AG04450 (cell line): ENCODE measurements around the gene LARGE1. TPM values are rescaled to one million over a fixed set of nuclear protein-coding genes. Genes with fewer than 3 reads are reported as not detected.

Experiments used
- CTCF ChIA-PET: fragments of 300-600, 350-600 bp; formaldehyde crosslinking; extraction: SDS; loops from one replicate; lab custom pipeline; 2022; ENCODE audit warnings: antibody characterized with exemption, inconsistent platforms; lab: Charles Lee
- POLR2A ChIA-PET: fragments of 350-600 bp; formaldehyde crosslinking; extraction: SDS; loops from one replicate; lab custom pipeline; 2021; ENCODE audit warnings: antibody characterized with exemption, inconsistent platforms; lab: Yijun Ruan, JAX
- DNase-seq: peaks from one replicate; pipeline ENCODE4 v3.0.0-alpha.2; 2011; ENCODE audit warnings: low read depth, low spot score
- H3K27ac ChIP-seq: one replicate; pipeline ENCODE4 v1.5.1; 2012; ENCODE audit warnings: low read depth, low read length, control low read depth
- H3K27me3 ChIP-seq: one replicate; pipeline ENCODE4 v1.6.0; 2012; ENCODE audit warnings: low read length; ENCODE audit not compliant: control insufficient read depth, insufficient read depth
- H3K4me3 ChIP-seq: 2 replicates; pipeline ENCODE4 v1.5.1; 2011; ENCODE audit warnings: mild to moderate bottlenecking, low read depth, low read length, control low read depth
- H3K9me3 ChIP-seq: 2 replicates; pipeline ENCODE4 v1.5.1; 2012; ENCODE audit warnings: low read length; ENCODE audit not compliant: control insufficient read depth, insufficient read depth
- polyA plus RNA-seq: library from polyadenylated mRNA; depleted of rRNA; stranded (reverse); fragments of >200 nt; gene quantifications from 2 replicates; pipeline ENCODE4 v1.2.3, GENCODE V29; 2011
- TF ChIP-seq, protein P1 (sequence below): IDR thresholded peaks from 2 replicates; pipeline ENCODE4 v1.5.1; 2011; ENCODE audit warnings: low read depth, low read length, control low read depth, inconsistent platforms

The LARGE1 gene
- polyA plus RNA-seq, 1 experiment, result 8.4 TPM

DNA sequence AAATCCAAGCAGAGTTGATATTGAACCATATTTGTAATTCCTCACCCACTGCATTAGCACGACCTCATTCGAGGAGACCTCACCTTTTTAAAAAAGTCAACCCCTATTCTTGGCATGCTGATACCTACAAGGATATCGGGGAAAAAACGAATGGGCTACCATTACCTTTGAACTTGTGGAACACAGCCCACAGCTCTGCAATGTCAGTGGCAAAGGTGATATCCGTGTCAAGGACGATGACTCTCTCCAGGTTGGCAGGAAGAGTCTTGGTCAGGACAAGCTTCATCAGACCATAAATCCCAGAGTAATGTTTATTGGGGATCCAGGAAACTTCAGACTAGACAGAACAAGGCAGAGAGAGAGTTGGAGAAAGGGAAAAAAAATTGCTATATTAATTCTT is 355.6 kb downstream of the LARGE1 start:
- CTCF ChIA-PET, result interaction anchor here (2.9 kb wide), 1 partner anchor 262 kb away, joined by 12 read pairs; no protein-coding TSS in a partner anchor
- Histone ChIP-seq H3K9me3 (no peaks in the 10 kb centered on the region), H3K4me3 (no peak overlapping the region), H3K27ac (no peak overlapping the region), H3K27me3 (no peaks in the 10 kb centered on the region)
- POLR2A ChIA-PET, result no interaction called here
- TF ChIP-seq, protein P1, sequence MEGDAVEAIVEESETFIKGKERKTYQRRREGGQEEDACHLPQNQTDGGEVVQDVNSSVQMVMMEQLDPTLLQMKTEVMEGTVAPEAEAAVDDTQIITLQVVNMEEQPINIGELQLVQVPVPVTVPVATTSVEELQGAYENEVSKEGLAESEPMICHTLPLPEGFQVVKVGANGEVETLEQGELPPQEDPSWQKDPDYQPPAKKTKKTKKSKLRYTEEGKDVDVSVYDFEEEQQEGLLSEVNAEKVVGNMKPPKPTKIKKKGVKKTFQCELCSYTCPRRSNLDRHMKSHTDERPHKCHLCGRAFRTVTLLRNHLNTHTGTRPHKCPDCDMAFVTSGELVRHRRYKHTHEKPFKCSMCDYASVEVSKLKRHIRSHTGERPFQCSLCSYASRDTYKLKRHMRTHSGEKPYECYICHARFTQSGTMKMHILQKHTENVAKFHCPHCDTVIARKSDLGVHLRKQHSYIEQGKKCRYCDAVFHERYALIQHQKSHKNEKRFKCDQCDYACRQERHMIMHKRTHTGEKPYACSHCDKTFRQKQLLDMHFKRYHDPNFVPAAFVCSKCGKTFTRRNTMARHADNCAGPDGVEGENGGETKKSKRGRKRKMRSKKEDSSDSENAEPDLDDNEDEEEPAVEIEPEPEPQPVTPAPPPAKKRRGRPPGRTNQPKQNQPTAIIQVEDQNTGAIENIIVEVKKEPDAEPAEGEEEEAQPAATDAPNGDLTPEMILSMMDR, result no peak
- DNase-seq, result no peak

DNA sequence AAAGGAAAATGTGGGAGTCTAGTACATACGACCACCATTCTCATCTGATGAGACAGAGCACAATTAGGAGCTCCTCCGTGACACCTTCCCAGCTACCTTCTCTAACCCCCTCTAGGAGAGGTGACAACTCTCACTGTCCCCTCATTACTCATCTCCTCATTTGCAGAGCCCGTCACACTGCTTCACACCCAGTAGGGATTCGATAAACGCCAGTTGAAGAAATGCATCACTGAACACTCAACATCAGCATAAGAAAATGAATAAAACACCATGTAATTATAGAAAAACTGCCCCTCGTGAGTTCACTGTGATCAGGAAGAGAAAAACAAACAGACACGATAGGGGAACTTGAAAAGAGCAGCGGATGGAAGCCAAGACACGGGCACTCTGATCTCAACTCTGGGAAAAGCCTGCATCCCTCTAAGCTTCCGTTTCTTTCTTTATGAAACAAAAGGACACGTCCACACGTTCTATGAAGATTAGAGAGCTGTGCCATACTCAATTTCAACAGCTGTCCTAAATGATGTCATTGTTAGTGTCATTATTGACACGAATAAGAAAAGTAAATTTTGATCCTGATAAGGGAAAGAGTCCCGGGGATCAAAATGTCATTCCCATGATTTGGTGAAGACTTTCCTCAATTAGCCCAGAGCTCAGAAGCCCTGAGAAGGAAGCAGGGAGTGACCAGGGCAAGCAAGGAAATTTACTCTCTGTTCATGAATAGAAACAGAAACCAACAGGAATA is 356.9 kb downstream of the LARGE1 start:
- DNase-seq, result no peak
- CTCF ChIA-PET, result interaction anchor here (0.9 to 2.9 kb wide), 4 partner anchors 15 to 261 kb away, joined by 3 to 12 read pairs (median 5); no protein-coding TSS in a partner anchor
- POLR2A ChIA-PET, result no interaction called here
- no peaks in the 10 kb centered on the region for H3K27me3 ChIP-seq
- TF ChIP-seq, protein P1, result no peak
- H3K27ac ChIP-seq, result no peak overlapping the region
- H3K4me3 ChIP-seq, result no peak overlapping the region
- no peaks in the 10 kb centered on the region for H3K9me3 ChIP-seq

- POLR2A ChIA-PET, result no interaction called here
- Histone ChIP-seq H3K27me3 (no peaks in the 10 kb centered on the region), H3K9me3 (no peaks in the 10 kb centered on the region), H3K4me3 (no peak overlapping the region), H3K27ac (no peak overlapping the region)
- no peak for DNase-seq
- CTCF ChIA-PET, result interaction anchor here (1.8 to 2.9 kb wide), 2 partner anchors 16 to 260 kb away, joined by 5 to 12 read pairs; no protein-coding TSS in a partner anchor
- TF ChIP-seq, protein P1, result no peak
These were observed 357.8 kb downstream of the LARGE1 start for GRCh38 chr22:33562501-33562900.

GRCh38 chr22:33561149-33561807 is 359.0 kb downstream of the LARGE1 start:
- no peak overlapping the region for H3K4me3 ChIP-seq
- POLR2A ChIA-PET, result no interaction called here
- DNase-seq, result no peak
- no peak overlapping the region for H3K27ac ChIP-seq
- TF ChIP-seq, protein P1, result no peak
- no peaks in the 10 kb centered on the region for H3K9me3 ChIP-seq
- CTCF ChIA-PET, result interaction anchor here (1.1 kb wide), 1 partner anchor 18 kb away, joined by 4 read pairs; no protein-coding TSS in a partner anchor
- no peaks in the 10 kb centered on the region for H3K27me3 ChIP-seq

DNA sequence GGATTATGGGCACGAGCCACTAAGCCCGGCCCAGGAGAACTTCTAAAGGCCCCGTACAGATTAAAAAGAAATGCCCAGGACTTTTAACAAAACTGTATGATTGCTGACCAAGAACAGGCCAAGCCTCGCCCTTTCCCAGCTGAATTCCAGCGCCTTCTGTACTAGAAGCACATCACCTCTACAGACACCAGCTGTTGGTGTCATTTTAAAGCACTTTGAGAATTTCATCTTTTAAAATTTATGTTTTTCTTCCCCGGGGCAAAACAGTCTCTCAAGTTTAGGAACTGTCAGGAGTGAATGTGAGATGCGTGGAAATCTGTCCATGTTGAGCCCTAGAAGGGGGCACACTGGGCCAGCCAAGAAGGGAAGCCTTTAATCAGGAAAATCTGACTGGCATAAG is 362.4 kb downstream of the LARGE1 start:
- no peaks in the 10 kb centered on the region for H3K27me3 ChIP-seq
- H3K27ac ChIP-seq, result no peak overlapping the region
- no peaks in the 10 kb centered on the region for H3K9me3 ChIP-seq
- ChIA-PET POLR2A (no interaction called here), CTCF (no interaction called here)
- TF ChIP-seq, protein P1, result no peak
- DNase-seq, result no peak
- H3K4me3 ChIP-seq, result no peak overlapping the region
